ENCODE data around the gene MACROD2.

The MACROD2 gene

DNA sequence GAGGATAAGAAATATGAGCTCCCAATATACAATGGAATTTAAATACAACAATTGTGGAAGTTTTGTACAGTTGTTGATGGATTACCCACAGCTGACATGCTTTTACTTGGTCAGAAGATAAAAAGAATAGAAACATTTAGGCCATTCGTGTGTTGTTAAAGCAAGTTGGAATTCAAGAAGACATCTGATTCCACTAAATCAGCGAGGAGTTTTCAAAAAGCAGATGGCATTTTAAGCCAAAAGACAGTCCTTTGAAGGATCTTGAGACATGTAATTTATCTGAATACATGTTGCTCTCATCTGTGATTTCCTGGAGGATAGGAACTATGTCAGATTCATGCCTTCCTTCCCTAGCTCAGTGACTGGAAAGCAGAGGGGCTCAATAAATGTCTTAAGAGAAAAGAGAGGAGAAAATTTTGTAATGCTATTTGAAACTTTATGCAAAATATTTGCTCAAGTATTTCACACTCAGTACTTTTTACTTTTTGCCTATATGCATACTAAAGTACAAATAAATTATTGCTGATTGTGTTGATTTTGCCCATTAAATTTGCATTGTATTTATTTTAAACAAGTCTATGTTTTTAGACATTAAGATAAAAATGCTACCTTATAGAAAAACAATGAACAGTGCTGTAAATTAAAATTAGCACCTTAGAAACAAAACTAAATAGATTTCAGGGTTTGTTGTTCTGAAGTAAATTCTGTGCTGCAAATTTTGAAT, 1075.9 kb downstream of the MACROD2 start:
- Histone ChIP-seq H3K36me3 (no peaks in the 10 kb centered on the region), H3K27ac (no peak overlapping the region), H3K4me2 (no peak overlapping the region), H3K4me3 (no peak overlapping the region), H3K9me3 (no peaks in the 10 kb centered on the region), H3K27me3 (no peaks in the 10 kb centered on the region), H4K20me1 (no peaks in the 10 kb centered on the region), H3K4me1 (peaks cover 8% of the 10 kb centered on the region), H3K9ac (no peak overlapping the region)
- no peak for TF ChIP-seq Cebpa-rat (IDR thresholded peaks at IDR 0.05)

DNA sequence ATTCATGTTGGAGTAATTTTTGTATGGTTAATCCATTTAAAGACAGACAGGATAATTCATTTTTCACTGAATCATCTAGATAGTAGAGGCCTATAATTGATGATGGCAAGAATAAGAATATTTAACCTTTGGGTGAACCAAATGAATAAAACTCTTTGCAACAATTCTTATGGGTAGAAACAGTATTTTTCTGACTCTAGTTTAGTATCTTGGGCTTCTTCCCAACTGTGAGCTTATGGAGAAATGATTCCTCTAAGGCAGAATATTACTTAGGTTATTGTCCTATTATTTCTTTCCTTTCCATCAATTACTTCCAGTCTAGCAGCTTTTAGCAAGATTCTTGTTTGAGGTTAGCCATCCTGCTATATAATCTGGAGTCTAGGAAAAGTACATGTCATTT, 1077.0 kb downstream of the MACROD2 start:
- TF ChIP-seq Cebpa-rat (IDR thresholded peaks at IDR 0.05) = no peak
- Histone ChIP-seq H3K27me3 (no peaks in the 10 kb centered on the region), H3K9me3 (no peaks in the 10 kb centered on the region), H4K20me1 (no peaks in the 10 kb centered on the region), H3K27ac (no peak overlapping the region), H3K9ac (no peak overlapping the region), H3K4me3 (no peak overlapping the region), H3K4me2 (no peak overlapping the region), H3K36me3 (no peaks in the 10 kb centered on the region), H3K4me1 (peaks cover 8% of the 10 kb centered on the region)

DNA sequence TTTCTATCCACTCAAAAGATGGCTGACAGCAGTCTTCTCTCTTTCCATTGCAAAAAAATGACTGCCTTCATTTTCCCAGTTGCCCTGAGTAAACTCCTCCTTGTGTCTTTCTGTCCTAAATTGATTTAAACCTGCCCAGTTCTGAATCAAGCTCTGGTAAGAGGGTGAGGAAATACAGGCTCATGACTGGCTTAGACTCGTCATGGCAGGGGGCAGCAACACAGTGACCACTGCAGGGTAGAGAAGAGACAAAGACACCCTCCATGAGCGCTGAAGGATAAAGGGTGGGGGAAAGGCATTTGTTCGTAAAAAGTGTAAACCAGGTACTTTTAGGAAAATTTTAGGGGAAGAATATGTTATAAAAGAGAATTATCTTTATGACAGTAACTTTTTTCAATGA, 1080.3 kb downstream of the MACROD2 start:
- Histone ChIP-seq H3K27me3 (no peaks in the 10 kb centered on the region), H3K9me3 (no peaks in the 10 kb centered on the region), H3K4me1 (peaks cover 14% of the 10 kb centered on the region), H3K4me3 (no peak overlapping the region), H4K20me1 (no peaks in the 10 kb centered on the region), H3K9ac (no peak overlapping the region), H3K36me3 (no peaks in the 10 kb centered on the region), H3K27ac (no peak overlapping the region), H3K4me2 (peak overlapping the region; percentile 37; the same call in 1 of the 2 replicates)
- TF ChIP-seq Cebpa-rat (IDR thresholded peaks at IDR 0.05) = no peak

DNA sequence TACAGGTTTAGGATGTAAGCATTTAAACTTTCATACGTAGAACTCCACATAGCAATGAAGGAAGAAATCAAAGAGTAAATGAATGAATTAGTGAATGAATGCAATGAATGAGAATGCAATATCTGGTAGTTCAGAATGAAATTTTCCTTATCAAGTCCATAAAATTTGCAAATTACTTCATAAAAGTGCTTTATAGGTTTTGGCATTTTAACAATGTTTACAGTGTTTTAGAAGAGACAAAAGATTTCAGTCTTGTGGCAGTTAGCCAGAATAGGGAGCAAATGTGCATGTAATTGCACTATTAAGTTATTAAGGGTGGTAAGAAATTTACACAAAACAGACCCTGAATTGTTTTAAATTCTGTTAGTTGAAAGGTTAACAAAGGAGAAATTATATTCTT, 1081.5 kb downstream of the MACROD2 start:
- no peaks in the 10 kb centered on the region for H3K27me3 ChIP-seq
- no peaks in the 10 kb centered on the region for H3K9me3 ChIP-seq
- H3K9ac ChIP-seq = no peak overlapping the region
- H3K36me3 ChIP-seq = no peaks in the 10 kb centered on the region
- TF ChIP-seq Cebpa-rat (IDR thresholded peaks at IDR 0.05) = no peak
- H3K4me2 ChIP-seq = no peak overlapping the region
- H3K4me1 ChIP-seq = peaks cover 14% of the 10 kb centered on the region
- H3K4me3 ChIP-seq = no peak overlapping the region
- H3K27ac ChIP-seq = no peak overlapping the region
- no peaks in the 10 kb centered on the region for H4K20me1 ChIP-seq

DNA sequence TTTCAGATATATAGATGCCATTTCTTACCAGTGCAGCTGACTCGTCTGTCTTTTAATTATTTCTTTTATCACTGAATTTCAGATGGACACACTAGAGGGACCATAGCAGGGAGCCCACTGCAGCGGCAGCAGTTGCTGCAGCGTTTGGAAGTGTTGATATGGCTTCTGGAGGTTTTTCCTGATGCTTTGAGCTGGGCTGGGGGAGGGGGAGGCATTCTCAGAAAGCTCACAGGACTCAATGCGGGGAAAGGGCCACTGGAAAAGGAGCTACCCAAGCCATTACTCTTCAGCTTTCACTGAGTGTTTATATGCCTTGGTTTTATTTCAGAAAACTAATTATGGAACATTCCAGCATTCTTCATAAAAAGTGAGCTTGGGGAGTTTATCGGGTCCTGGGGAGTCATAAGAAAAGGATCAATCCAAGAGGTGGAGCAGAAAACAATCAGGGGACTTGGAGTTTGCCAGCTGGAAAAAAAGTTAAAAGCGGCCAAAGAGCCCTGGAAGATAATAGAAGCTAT, 1082.5 kb downstream of the MACROD2 start:
- Histone ChIP-seq H3K9me3 (no peaks in the 10 kb centered on the region), H3K9ac (no peak overlapping the region), H3K4me3 (no peak overlapping the region), H3K4me2 (no peak overlapping the region), H3K4me1 (peaks cover 15% of the 10 kb centered on the region), H3K27me3 (no peaks in the 10 kb centered on the region), H3K36me3 (no peaks in the 10 kb centered on the region), H3K27ac (no peak overlapping the region), H4K20me1 (no peaks in the 10 kb centered on the region)
- no peak for TF ChIP-seq Cebpa-rat (IDR thresholded peaks at IDR 0.05)

DNA sequence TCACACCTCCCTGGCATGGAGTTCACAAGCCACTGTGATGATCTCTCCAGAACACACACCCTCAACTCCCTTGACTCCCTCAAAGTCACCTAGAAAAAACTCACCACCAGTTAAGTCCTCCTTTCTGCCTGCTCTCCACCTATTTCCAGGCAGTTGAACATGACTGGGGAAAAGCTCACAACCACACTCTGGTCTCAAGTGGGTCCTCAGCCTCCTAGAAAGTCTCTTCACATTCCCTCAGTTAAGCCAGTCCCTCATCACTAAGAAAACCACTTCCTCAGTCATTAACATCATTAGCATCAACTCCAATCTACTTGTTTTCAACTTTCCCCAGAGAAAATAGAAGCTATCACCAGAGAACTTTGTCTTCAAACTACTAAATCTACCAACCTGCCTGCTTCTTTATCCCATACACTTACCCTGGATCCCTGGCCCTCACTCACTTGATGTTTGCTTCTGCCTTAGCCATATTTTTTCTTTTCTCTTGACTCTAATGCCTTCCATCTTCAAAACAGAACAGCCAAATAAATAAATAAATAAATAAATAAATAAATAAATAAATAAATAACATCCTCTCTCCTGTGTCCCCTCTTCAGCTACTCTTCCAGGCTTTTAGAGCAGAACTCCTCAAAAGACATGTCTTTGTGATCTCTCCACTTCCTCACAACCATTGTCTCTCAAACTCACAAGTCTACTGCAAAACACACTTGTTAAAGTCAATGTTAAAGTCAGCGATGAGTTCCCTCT, 1084.5 kb downstream of the MACROD2 start:
- no peak for TF ChIP-seq Cebpa-rat (IDR thresholded peaks at IDR 0.05)
- Histone ChIP-seq H3K27me3 (no peaks in the 10 kb centered on the region), H3K4me2 (no peak overlapping the region), H4K20me1 (no peaks in the 10 kb centered on the region), H3K4me1 (peaks cover 30% of the 10 kb centered on the region), H3K9me3 (no peaks in the 10 kb centered on the region), H3K9ac (no peak overlapping the region), H3K36me3 (no peaks in the 10 kb centered on the region), H3K4me3 (no peak overlapping the region), H3K27ac (no peak overlapping the region)

DNA sequence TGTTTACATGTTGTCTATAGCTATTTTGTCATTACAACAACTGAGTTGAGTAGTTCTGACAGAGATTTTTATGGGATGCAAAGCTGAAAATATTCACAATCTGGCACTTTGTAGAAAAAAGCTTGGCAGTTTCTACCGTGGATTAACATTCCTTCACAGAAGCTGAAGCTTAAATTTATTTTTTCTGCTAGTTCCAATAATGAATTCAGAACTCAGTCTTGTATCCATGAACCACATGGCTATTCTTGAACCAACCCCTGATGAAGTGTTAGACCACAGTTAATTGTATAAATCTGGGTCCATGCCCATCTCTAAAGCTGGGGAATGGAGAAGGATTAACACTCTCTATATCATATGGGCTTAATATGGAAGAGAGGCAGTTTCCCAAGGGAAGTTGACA, 1085.9 kb downstream of the MACROD2 start:
- Histone ChIP-seq H3K4me3 (no peak overlapping the region), H3K27me3 (no peaks in the 10 kb centered on the region), H3K4me1 (peaks cover 22% of the 10 kb centered on the region), H3K4me2 (no peak overlapping the region), H3K27ac (no peak overlapping the region), H3K36me3 (no peaks in the 10 kb centered on the region), H3K9ac (no peak overlapping the region), H4K20me1 (no peaks in the 10 kb centered on the region), H3K9me3 (no peaks in the 10 kb centered on the region)
- no peak for TF ChIP-seq Cebpa-rat (IDR thresholded peaks at IDR 0.05)

DNA sequence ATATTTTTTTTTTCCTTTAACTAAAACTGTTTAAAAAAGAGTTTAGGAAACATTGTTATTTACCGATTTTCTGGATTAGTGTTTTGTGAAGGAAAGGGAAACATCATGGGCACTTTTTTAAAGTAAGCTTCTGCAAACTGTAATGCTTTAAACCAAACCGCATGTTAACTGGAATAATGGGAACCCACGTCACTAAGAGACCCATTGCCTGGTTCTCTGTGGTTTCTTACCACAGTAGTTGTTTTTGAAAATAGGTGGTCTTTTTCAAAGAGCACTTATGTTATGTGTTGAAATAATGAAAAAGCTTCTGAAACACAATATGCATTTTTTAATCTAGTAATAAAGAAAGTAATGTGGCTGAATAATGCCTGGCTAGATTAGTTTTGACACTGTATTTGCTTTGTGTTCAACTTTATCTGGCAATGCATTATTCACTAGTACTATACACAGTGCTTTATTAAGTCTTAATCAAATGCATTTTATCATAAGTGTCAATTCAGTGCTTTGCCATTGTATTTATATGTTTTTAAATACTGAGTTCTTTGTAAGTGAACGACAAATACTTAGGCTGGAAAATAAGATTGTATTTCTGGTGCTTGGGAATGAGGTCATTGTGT, 1096.2 kb downstream of the MACROD2 start:
- no peak overlapping the region for H3K27ac ChIP-seq
- no peaks in the 10 kb centered on the region for H3K4me1 ChIP-seq
- no peak overlapping the region for H3K4me3 ChIP-seq
- no peaks in the 10 kb centered on the region for H3K36me3 ChIP-seq
- TF ChIP-seq Cebpa-rat (IDR thresholded peaks at IDR 0.05) = no peak
- no peak overlapping the region for H3K9ac ChIP-seq
- H3K4me2 ChIP-seq = no peak overlapping the region
- no peaks in the 10 kb centered on the region for H3K27me3 ChIP-seq
- H4K20me1 ChIP-seq = no peaks in the 10 kb centered on the region
- H3K9me3 ChIP-seq = no peaks in the 10 kb centered on the region

DNA sequence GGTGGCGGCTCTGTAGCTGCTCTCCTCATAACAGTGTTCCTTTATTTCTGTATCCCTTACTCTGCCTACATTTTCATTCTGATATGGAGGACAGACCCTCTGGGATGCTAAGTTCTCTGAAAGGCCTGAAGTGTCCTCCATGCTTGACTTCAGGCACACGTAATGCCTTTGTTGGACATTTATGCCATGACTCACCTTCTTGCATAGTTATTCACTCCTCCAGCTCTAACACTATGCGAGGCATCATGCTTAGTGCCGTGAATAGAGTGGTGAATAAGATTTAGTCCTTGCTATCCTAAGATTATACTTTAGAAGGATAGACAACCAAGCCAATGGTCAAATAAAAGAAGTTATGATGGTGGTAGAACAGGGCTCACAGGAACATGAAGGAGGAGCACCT, 1103.0 kb downstream of the MACROD2 start:
- Histone ChIP-seq H3K4me3 (no peak overlapping the region), H3K9me3 (no peaks in the 10 kb centered on the region), H3K9ac (no peak overlapping the region), H3K27me3 (no peaks in the 10 kb centered on the region), H3K36me3 (no peaks in the 10 kb centered on the region), H3K27ac (no peak overlapping the region), H3K4me1 (no peaks in the 10 kb centered on the region), H3K4me2 (no peak overlapping the region), H4K20me1 (no peaks in the 10 kb centered on the region)
- TF ChIP-seq Cebpa-rat (IDR thresholded peaks at IDR 0.05) = no peak

DNA sequence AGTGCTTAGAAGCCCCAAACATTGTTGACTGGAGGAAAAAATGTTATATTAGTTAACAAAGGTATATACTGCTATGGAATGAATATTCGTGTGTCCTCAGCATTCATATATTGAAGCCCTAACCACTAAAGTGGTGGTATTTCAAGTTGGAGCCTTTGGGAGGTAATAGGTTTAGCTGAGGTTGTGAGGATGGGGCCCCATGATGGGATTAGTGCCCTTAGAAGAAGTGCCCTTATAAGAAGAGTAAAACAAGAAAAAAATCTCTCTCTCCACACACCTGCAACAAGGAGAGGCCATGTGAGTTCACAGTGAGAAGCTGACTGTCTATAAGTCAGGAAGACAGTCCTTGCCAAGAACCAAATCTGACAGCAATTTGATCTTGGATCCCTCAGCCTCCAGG, 1103.8 kb downstream of the MACROD2 start:
- Histone ChIP-seq H3K4me2 (no peak overlapping the region), H3K27me3 (no peaks in the 10 kb centered on the region), H3K27ac (no peak overlapping the region), H3K4me1 (no peaks in the 10 kb centered on the region), H3K9ac (no peak overlapping the region), H4K20me1 (no peaks in the 10 kb centered on the region), H3K36me3 (no peaks in the 10 kb centered on the region), H3K4me3 (no peak overlapping the region), H3K9me3 (no peaks in the 10 kb centered on the region)
- TF ChIP-seq Cebpa-rat (IDR thresholded peaks at IDR 0.05) = no peak

Measured in BLaER1 (cell line).